HG03575 (cell line): ENCODE data around the gene SAMMSON.

ENCODE experiments used
- ATAC-seq: cut with Tn5 transposase; IDR thresholded peaks from one replicate; pipeline ENCODE4 v1.9.1; 2021; ENCODE audit not compliant: unreplicated experiment, insufficient number of reproducible peaks, low FRiP score; ENCODE audit errors: extremely low read depth

SAMMSON gene

DNA sequence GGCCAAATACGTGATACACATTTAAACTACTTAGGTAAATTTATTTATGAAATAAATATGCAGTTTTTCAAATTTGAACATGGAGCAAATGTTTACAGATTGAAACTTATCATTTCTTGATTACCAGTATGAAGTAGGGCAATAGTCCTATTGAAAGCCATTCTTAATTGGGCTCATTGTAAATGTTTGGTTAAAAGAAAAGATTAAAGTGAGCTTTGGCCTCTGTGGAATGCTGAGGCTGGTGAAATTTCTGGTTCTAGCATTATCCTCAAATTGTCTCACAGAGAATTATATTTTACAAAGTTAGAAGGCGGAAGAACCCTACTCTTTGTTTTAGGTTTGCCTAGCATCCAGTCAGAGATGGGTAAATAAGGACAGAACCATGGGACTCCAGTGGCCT, 73.2 kb downstream of the SAMMSON start:
- ATAC-seq, result no peak

DNA sequence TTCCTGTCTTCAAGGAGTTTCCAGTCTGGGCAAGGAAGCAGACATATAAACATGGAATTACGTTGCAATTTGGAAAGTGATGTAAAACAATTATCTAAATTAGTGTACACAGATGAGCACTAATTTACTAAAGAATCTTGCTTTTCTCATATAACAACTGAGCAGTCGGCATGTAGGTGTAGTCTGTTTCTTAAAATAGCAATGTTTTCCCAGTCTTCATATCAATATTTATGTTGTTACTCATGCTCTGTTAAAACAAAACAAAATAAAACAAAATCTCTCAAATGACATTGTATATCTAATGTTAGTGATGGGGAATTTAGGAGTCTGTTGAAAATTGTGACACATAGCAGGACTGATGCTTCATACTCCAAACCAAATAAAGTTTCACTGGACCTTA, 75.6 kb downstream of the SAMMSON start:
- ATAC-seq, result no peak

DNA sequence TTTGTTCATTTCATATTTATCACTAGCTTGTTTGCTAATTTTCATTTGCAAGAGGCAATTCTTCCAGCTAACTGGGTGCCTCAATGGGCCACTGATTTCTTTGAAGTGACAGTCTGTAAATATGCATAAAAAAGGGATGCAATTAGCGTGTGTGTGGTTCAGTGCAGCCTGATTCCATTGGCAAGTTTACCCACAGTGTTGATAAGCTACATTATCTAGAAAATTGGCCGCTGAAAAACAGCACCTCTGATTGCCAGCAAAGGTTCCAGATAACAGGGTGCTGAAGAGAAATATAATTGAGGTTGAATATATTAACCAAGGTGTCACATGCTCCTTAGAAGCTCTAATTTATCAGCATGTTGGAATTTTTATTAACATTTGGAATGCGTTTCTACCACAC, 76.9 kb downstream of the SAMMSON start:
- no peak for ATAC-seq

DNA sequence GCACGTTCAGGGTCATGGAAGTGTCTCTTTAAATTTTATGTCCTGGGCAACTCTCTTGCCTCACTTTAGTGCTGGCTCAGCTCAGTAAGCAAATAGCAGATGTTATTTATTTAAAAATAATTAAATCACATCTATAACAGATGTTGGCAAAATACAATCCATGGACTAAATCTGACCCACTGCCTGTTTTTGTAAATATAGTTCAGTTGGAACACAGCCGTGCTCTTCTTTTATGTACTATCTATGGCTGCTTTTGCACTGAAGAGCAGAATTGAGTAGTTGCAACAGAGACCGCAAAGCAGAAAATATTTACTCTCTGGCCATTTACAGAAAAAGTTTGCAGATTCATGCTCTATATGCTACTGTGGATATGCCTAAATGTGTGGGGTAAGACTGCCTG, 79.2 kb downstream of the SAMMSON start:
- ATAC-seq, result no peak

DNA sequence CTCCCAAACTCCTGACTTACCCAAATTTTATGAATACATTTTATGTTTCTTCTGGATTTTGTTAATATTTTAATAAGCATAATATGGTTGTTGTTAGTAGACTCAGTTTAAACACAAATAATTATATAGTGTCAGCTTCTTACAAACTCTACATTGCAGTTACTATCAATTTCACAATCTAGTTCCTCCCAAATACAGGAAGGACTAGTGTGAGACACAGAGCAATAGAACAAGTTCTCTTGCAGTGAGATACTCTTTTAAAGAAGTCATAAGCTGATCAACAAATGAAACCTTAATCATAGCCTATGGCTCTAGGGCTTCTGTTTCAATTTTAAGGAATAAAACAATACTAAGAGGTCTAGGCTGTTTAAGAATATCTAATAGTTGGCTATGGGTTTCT, 86.1 kb downstream of the SAMMSON start:
- ATAC-seq, result no peak

DNA sequence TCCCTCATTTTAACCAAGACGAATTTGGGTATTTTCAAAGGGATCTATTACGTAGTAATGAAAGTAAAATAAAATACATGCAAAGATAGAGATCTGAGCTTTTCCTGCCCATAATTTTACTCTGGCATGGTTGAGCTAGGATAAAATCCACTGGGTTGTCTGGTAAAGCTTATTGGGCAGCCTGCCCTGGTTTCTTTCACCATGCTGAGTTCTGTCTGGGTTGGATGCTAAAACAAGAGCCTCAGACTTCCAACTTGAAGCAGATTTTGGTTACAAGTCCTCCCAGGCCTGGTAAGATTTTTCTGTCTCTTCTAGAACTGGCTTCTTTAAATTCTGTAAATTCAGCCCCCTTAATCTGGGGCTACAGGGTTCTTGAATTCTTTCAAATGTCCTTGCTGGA, 86.8 kb downstream of the SAMMSON start:
- no peak for ATAC-seq

DNA sequence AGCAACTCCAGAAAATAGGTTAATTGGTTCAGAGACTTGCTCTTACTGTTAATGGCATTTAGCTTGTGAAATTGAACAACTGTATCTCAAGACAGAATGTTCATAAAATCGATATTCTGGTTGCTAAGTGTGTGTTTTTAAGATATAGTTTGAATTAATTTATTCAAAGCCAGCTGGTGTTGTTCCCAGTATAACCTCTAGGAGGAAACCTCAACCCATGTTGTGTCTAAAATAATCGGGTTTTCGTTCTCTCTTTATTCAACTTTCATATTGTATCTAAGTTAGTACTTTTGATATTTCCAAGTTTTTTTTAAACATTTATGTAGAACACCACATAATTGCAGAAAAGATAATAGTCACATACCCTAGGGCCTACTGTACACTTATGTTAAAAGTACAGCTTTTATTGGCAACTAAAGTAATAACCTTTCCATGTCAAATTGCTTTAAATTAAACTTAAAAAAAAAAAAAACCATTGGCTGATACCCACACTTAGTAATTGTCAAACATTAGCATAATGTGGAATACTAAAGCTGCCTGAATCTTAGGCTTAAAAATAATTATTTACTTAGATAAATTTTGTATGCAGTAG, 90.9 kb downstream of the SAMMSON start:
- no peak for ATAC-seq

DNA sequence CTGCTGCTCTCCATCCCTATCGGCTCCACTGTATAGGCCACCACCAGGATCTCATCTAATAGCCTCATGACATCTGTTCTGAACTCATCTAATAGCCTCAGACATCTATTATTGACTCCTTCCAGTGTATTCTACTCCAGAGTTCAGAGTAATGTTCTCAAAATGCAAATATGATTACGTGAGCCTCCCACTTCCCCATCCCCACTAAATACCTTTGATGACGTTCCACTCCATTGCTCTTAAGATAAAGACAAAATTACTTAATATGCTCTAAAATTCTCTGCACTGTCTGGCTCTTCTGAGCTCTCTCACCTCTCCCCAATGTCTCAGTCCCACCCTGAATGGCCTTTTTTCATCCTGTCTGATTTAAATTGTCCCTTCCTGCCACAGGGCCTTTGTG, 94.7 kb downstream of the SAMMSON start:
- ATAC-seq, result no peak

DNA sequence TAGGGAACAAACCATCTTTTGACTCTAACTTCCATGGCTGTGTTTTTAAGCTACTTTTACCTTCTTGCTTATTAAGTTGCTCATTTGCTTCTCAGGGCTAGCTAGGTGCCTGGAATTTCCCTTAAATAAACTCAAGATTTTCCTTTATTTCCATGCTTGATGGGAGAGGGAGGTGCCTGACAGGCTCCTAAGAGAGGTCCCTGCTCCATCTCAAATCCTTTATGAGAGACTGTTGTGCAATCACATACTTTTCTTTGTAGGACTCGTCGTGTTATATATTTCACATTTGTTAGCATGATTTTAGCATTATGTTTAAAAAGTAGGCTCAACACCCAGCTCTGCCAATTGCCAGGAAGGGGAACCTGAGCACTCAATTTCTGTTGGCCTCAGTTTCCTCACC, 95.7 kb downstream of the SAMMSON start:
- no peak for ATAC-seq

DNA sequence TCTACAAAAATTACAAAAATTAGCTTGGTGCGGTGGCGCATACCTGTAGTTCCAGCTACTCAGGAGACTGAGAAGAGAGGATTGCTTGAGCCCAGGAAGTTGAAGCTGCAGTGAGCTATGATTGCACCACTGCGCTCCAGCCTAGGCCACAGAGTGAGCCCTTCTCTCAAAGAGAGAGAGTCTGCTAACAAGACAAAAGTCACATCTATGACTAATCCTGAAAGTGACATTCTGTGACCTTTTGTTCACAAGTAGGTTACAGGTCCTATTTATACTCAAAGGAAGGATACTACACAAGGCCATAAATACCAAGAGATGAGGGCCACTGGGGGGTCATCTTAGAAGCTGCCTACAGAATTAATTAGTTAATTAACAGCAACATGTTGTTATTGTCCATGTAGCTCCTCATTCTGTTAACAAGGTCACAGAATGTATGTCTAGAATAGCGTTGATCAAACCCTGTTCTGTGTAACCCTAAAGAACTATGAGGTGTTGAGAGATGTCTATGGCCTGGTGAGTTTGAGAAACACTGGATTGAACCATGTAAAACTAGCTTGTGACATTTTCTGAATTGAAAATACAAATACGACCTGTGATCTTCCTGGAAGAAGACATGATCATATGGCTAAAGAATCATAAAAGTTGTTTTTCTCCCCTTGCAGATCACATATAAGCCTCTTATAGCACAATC, 97.0 kb downstream of the SAMMSON start:
- peak; percentile 99 for ATAC-seq

DNA sequence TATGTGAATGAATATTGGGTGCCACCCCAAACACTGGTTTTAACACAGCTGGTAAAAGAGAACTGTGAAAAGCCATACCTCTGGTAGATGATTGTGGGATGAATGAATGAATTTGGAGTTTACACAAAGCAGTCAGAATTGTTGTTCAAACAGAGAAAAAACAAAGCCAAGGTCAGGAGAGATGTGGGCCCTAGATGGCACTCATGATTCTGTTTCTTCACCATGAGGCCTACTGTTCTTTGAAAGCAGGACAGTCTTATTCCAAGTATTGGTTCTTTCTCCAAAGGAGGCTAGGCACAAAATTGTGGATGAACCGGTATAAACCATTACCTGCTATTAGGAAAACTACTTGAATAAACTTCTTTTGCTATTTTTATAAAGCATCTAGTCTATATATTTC, 97.6 kb downstream of the SAMMSON start:
- ATAC-seq, result no peak

DNA sequence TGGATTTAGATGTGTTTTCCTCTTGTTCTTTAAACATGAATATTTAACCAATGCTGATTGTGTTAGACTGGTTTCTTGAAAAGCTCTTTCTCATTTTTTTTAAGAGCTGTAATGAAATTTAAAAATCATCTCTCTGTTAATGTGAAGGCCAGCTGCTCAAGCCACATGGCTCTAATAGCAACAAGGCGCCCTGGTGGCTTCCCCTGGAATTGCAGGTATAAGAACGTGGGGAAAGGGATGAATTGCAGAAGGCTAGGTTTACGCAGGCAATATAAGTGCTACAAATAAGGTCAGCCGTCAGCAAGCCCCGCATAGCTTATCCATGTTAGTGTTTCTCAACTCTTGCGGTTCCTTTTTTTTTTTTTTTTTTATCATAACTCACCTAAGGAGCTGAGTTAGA, 108.5 kb downstream of the SAMMSON start:
- no peak for ATAC-seq

DNA sequence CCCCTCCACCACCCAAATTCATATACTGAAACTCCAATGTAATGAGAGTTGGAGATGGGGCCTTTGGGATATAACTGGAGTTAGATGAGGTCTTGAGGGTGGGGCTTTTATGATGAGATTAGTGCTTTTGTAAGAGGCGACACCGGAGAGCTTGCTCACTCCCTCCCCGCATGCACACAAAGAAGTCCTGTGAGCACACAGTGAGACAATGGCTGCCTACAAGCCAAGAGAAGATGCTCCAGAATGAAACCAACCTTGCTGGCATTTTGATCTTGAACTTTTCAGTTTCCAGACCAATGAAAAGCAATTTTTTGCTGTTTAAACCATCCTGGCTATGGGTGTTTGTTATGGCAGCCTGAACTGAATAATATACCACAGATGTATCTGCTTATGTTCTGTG, 109.0 kb downstream of the SAMMSON start:
- no peak for ATAC-seq

DNA sequence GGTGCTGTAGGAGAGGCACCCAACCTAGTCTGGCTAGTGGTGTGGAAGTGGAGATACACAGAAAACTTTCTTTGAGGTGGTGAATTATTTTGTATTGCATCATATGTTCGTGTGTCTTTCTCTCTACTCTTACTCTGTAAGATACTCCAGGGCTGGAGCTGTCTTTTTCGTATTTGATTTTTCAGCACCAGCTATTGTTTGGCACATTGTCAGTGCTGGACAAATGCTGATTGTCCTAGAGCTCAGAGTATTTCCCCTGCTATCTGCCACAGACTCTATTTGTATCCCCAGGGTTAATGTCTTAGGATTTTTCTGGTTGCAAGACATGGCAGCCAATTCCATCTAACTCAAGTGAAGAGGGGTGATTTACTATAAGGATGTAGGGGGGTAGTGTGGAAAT, 110.5 kb downstream of the SAMMSON start:
- ATAC-seq, result no peak

DNA sequence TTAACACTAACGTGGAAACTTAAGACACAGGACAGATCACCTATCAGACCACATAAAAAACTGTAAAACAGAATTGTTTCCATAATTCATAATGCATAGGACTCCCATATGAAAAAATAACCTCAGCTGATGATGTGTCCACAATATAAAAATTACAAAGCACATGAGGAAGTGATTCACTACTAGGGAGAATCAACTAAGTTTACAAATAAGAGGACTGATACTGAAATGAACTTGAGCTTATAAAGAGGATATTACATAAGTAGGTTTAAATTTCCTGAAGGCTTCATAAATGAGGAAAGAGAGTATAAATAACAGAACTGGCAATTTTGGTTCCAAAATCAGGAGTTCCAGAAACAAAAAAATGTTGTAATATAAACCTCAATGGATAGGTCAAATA, 111.9 kb downstream of the SAMMSON start:
- no peak for ATAC-seq

DNA sequence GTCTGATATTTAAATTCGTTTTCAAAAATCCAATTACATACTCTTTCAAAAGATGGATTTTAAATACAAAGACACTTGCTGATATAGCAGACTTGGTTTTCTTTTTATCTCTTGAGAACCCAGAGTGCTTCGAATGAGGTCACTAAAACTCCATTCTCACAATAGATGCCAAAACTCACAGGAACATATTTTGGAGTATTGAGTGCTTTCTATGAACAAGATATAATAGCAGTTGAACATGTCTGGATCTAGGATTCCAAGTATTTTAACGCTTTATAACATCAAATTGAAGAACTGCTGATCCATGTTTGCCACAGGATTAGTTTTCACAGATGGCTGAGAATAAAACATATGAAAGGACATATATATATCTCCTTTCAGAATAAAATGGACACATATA, 113.2 kb downstream of the SAMMSON start:
- ATAC-seq, result no peak

DNA sequence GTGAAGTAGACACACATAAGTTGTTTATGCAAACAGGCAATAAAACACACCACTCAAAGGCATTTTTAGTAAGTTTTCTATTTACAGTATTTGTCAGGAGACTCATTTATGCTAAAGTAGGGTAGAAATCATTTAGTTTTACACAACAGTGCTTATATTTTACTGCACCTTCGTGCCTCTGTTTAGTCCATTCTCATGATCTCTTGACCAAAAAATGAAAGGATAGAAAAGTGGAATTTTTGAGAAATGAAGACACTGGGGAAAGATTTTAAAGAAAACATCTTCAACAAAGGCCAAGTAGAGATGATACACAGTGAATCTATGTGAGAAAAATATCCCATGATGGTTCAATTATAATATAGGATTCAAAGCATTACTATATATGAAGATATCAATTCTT, 114.9 kb downstream of the SAMMSON start:
- no peak for ATAC-seq

DNA sequence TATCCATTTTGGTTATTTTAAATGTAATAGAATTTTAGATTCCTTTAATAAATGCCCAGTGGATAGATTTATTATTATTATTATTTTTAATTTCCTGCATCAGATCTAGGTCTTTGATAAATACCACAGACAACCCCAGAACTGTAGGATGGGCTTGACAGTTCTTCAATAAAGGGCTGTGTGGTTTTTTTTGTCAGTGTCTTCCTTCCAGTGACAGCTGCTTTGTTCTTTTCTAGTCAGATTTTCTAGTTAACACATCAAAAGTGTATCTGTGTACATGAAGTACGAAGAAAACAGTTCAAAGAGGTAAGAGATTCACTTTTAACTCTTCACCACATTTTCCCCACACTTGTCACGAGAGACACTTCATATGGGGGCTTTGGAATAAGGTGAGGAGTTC, 120.3 kb downstream of the SAMMSON start:
- no peak for ATAC-seq
